GM23338 (cell line): ENCODE measurements around the gene GET4. TPM values are rescaled to one million over a fixed set of nuclear protein-coding genes. Genes with fewer than 3 reads are reported as not detected.

ENCODE experiments used
- ATAC-seq: fragments of 200-7000 bp; cut with Tn5 transposase; 3 replicates; pipeline ENCODE4 v1.9.1; 2020
- DNase-seq: peaks from one replicate; pipeline ENCODE4 v3.0.0-alpha.2; 2015; ENCODE audit warnings: low spot score
- H2AFZ ChIP-seq: fragments of 200-600 bp; sonication (generic); 2 replicates; pipeline ENCODE4 v1.8.0; 2016; ENCODE audit warnings: antibody characterized with exemption, mild to moderate bottlenecking, moderate library complexity
- H3F3A ChIP-seq: fragments of 200-600 bp; sonication (generic); replicated peaks from 2 replicates; pipeline ENCODE4 v1.8.0; 2017; ENCODE audit warnings: antibody characterized with exemption, mixed run types, low read depth
- H3K27ac ChIP-seq: fragments of 200-600 bp; sonication (generic); 2 replicates; pipeline ENCODE4 v1.6.1; 2016; ENCODE audit warnings: low read depth
- H3K27me3 ChIP-seq: fragments of 200-600 bp; sonication (generic); 2 replicates; pipeline ENCODE4 v1.8.0; 2016; ENCODE audit warnings: mild to moderate bottlenecking, mixed run types, moderate library complexity; ENCODE audit not compliant: insufficient read depth
- H3K36me3 ChIP-seq: fragments of 200-600 bp; sonication (generic); 2 replicates; pipeline ENCODE4 v1.8.0; 2016; ENCODE audit warnings: mild to moderate bottlenecking; ENCODE audit not compliant: insufficient read depth
- H3K4me1 ChIP-seq: fragments of 200-600 bp; sonication (generic); 2 replicates; pipeline ENCODE4 v1.8.0; 2016; ENCODE audit warnings: mild to moderate bottlenecking, moderate library complexity; ENCODE audit not compliant: insufficient read depth
- H3K4me2 ChIP-seq: fragments of 200-600 bp; sonication (generic); 2 replicates; pipeline ENCODE4 v1.7.1; 2017; ENCODE audit warnings: mixed run types
- H3K4me3 ChIP-seq: fragments of 200-600 bp; sonication (generic); 2 replicates; pipeline ENCODE4 v1.6.1; 2016; ENCODE audit warnings: mixed run types
- H3K79me2 ChIP-seq: fragments of 200-600 bp; sonication (generic); replicated peaks from 2 replicates; pipeline ENCODE4 v1.8.0; 2017; ENCODE audit warnings: mild to moderate bottlenecking; ENCODE audit not compliant: insufficient read depth
- H3K9me2 ChIP-seq: fragments of 200-600 bp; sonication (generic); 2 replicates; pipeline ENCODE4 v1.8.0; 2017; ENCODE audit not compliant: insufficient read depth
- H4K20me1 ChIP-seq: fragments of 200-600 bp; sonication (generic); replicated peaks from 2 replicates; pipeline ENCODE4 v1.8.0; 2017; ENCODE audit warnings: mild to moderate bottlenecking; ENCODE audit not compliant: insufficient read depth
- H3K27ac Mint-ChIP-seq: 2 replicates; pipeline ENCODE4 v1.8.0; 2020; ENCODE audit warnings: inconsistent platforms, mild to moderate bottlenecking, moderate library complexity, mixed read lengths
- H3K27me3 Mint-ChIP-seq: 3 replicates; pipeline ENCODE4 v1.8.0; 2022; ENCODE audit warnings: low read depth, mild to moderate bottlenecking, moderate library complexity, mixed read lengths, inconsistent platforms; ENCODE audit not compliant: insufficient read depth, poor library complexity
- H3K36me3 Mint-ChIP-seq: 3 replicates; pipeline ENCODE4 v1.8.0; 2021; ENCODE audit warnings: low read depth, mild to moderate bottlenecking, inconsistent platforms, moderate library complexity, mixed read lengths
- H3K4me1 Mint-ChIP-seq: 3 replicates; pipeline ENCODE4 v1.8.0; 2020; ENCODE audit warnings: mild to moderate bottlenecking, inconsistent platforms, mixed read lengths
- H3K4me3 Mint-ChIP-seq: 3 replicates; pipeline ENCODE4 v1.8.0; 2021; ENCODE audit warnings: moderate library complexity, mild to moderate bottlenecking, inconsistent platforms, mixed read lengths
- H3K9me3 Mint-ChIP-seq: 3 replicates; pipeline ENCODE4 v1.8.0; 2020; ENCODE audit warnings: moderate library complexity, mild to moderate bottlenecking, inconsistent platforms, mixed read lengths
- CTCF ChIP-seq, 2 experiments: fragments of 200-600 bp in 1 of 2; sonication (generic) in 1 of 2; conservative IDR thresholded peaks; 2 replicates each; pipeline versions ENCODE4 v1.5.1 to v1.6.1; 2016 to 2017; ENCODE audit warnings: antibody characterized with exemption in 2 of 2, low read depth in 2 of 2, mild to moderate bottlenecking in 2 of 2, moderate library complexity in 1 of 2
- ETS1 ChIP-seq: IDR thresholded peaks from 2 replicates; pipeline ENCODE4 v1.6.1; 2016; ENCODE audit warnings: antibody characterized with exemption
- EZH2 ChIP-seq: fragments of 200-600 bp; sonication (generic); IDR thresholded peaks from one replicate; pipeline ENCODE4 v1.8.0; 2017; ENCODE audit warnings: antibody characterized with exemption, mild to moderate bottlenecking, low read depth; ENCODE audit not compliant: unreplicated experiment
- EZH2phosphoT487 ChIP-seq: fragments of 200-600 bp; sonication (generic); IDR thresholded peaks from one replicate; pipeline ENCODE4 v1.8.1; 2018; ENCODE audit warnings: antibody characterized with exemption; ENCODE audit not compliant: unreplicated experiment
- NANOG ChIP-seq: IDR thresholded peaks from 2 replicates; pipeline ENCODE4 v1.6.1; 2016; ENCODE audit warnings: antibody characterized with exemption, borderline replicate concordance
- POLR2AphosphoS5 ChIP-seq: IDR thresholded peaks from 2 replicates; pipeline ENCODE4 v1.6.1; 2016; ENCODE audit warnings: antibody characterized with exemption, low read depth
- STAT1 ChIP-seq: IDR thresholded peaks from one replicate; pipeline ENCODE4 v1.6.1; 2016; ENCODE audit warnings: antibody characterized with exemption; ENCODE audit not compliant: unreplicated experiment
- ZNF331 ChIP-seq: fragments of 250-450 bp; sonication (Bioruptor Pico); IDR thresholded peaks from 2 replicates; pipeline ENCODE4 v1.5.0; 2020; ENCODE audit warnings: low read depth, mild to moderate bottlenecking, moderate library complexity
- ZNF462 ChIP-seq: fragments of 250-450 bp; sonication (Bioruptor Pico); IDR thresholded peaks from 2 replicates; pipeline ENCODE4 v1.5.0; 2020; ENCODE audit warnings: mild to moderate bottlenecking, moderate library complexity
- polyA plus RNA-seq: library from polyadenylated mRNA; unstranded; fragments of >200 nt; fragmentation: Nextera tagmentation; extraction: Ambion mirVana; gene quantifications from 2 replicates; pipeline ENCODE4 v1.2.1, GENCODE V29; 2016
- total RNA-seq: library from RNA; depleted of rRNA; stranded (reverse); fragments of >200 nt; shearing (Covaris generic); gene quantifications from 2 replicates; pipeline ENCODE4 v1.2.3, GENCODE V29; 2014
- TF ChIP-seq, protein P1 (sequence below): IDR thresholded peaks from one replicate; pipeline ENCODE4 v1.6.1; 2018; ENCODE audit warnings: antibody characterized with exemption; ENCODE audit not compliant: unreplicated experiment

GET4 gene
- total and polyA plus RNA-seq, 2 experiments from 2014 or later: 48.0 to 79.1 TPM

DNA sequence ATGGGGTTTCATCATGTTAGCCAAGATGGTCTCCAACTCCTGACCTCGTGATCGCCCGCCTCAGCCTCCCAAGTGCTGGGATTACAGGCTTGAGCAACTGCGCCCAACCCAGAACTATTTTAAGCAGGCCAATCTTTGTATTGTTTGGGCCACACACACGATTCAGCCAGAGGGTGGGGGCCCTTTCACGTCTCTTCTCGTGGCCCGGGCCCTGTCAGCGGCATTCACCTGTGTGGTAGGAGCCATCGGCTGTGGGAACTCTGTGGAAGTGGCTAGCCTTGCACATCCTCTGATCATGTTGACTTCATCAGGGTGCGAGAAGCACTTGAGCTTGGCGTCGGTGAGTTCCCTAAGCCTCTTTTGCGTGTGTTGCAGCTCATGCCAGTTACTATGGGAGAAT, 27.2 kb upstream of the GET4 start (continued):
- TF ChIP-seq ZNF462 (CRISPR knock-in tag): no peak
- no peak for TF ChIP-seq CTCF (conservative IDR thresholded peaks at IDR 0.05; ENCODE audit: low read depth in 2 of 2)
- no peak for TF ChIP-seq STAT1
- TF ChIP-seq EZH2: no peak
- TF ChIP-seq ZNF331 (CRISPR knock-in tag): no peak

DNA sequence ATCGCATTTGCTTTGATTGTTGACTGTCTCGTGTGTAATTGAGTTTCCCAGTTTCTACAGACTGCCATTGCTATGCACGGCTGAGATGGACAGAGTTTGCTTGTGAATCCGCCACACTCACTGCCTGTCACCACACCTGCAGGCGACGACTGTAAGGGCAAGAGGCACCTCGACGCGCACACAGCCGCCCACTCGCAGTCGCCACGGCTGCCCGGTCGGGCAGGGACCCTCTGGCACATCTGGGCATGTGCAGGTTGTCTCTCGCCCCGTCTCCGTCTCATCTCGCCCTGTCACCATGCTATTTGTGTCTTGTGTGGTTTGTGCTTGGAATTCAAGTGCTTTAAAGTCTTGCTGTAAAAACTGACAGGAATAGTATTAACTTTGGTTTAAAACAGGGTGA, 26.6 kb upstream of the GET4 start:
- H2AFZ ChIP-seq: no peak overlapping the region
- peaks cover 37% of the 10 kb centered on the region; the same call in 1 of the 2 replicates for H3K36me3 ChIP-seq
- H3K27me3 ChIP-seq: no peaks in the 10 kb centered on the region
- peaks cover 42% of the 10 kb centered on the region for H3K79me2 ChIP-seq
- no peak overlapping the region for H3K4me3 ChIP-seq
- ATAC-seq (no peak), DNase-seq (no peak)
- TF ChIP-seq POLR2AphosphoS5 (no peak), ETS1 (no peak), CTCF (conservative IDR thresholded peaks at IDR 0.05; ENCODE audit: low read depth in 2 of 2) (no peak), EZH2phosphoT487 (no peak), STAT1 (no peak), NANOG (no peak)
- TF ChIP-seq, protein P1, sequence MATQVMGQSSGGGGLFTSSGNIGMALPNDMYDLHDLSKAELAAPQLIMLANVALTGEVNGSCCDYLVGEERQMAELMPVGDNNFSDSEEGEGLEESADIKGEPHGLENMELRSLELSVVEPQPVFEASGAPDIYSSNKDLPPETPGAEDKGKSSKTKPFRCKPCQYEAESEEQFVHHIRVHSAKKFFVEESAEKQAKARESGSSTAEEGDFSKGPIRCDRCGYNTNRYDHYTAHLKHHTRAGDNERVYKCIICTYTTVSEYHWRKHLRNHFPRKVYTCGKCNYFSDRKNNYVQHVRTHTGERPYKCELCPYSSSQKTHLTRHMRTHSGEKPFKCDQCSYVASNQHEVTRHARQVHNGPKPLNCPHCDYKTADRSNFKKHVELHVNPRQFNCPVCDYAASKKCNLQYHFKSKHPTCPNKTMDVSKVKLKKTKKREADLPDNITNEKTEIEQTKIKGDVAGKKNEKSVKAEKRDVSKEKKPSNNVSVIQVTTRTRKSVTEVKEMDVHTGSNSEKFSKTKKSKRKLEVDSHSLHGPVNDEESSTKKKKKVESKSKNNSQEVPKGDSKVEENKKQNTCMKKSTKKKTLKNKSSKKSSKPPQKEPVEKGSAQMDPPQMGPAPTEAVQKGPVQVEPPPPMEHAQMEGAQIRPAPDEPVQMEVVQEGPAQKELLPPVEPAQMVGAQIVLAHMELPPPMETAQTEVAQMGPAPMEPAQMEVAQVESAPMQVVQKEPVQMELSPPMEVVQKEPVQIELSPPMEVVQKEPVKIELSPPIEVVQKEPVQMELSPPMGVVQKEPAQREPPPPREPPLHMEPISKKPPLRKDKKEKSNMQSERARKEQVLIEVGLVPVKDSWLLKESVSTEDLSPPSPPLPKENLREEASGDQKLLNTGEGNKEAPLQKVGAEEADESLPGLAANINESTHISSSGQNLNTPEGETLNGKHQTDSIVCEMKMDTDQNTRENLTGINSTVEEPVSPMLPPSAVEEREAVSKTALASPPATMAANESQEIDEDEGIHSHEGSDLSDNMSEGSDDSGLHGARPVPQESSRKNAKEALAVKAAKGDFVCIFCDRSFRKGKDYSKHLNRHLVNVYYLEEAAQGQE: no peak
- Mint-ChIP-seq H3K27ac (no peak overlapping the region), H3K9me3 (peaks cover 7% of the 10 kb centered on the region), H3K27me3 (peaks cover 7% of the 10 kb centered on the region), H3K36me3 (peaks cover 80% of the 10 kb centered on the region), H3K4me3 (no peak overlapping the region), H3K4me1 (no peaks in the 10 kb centered on the region)
- H3F3A ChIP-seq: peaks cover 4% of the 10 kb centered on the region; the same call in 1 of the 2 replicates
- H3K4me1 ChIP-seq: no peaks in the 10 kb centered on the region
- H3K27ac ChIP-seq: no peak overlapping the region
- peaks cover 14% of the 10 kb centered on the region for H4K20me1 ChIP-seq
- H3K4me2 ChIP-seq: no peak overlapping the region
- H3K9me2 ChIP-seq: no peaks in the 10 kb centered on the region
